ENCODE data around the gene LDLRAD3.

- no peak for TF ChIP-seq ZFP30 (CRISPR knock-in tag; IDR thresholded peaks at IDR 0.05)
- TF ChIP-seq ZNF70 (CRISPR knock-in tag; IDR thresholded peaks at IDR 0.05) = no peak
- TF ChIP-seq, protein P1, sequence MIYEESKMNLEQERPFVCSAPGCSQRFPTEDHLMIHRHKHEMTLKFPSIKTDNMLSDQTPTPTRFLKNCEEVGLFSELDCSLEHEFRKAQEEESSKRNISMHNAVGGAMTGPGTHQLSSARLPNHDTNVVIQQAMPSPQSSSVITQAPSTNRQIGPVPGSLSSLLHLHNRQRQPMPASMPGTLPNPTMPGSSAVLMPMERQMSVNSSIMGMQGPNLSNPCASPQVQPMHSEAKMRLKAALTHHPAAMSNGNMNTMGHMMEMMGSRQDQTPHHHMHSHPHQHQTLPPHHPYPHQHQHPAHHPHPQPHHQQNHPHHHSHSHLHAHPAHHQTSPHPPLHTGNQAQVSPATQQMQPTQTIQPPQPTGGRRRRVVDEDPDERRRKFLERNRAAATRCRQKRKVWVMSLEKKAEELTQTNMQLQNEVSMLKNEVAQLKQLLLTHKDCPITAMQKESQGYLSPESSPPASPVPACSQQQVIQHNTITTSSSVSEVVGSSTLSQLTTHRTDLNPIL (CRISPR knock-in tag; IDR thresholded peaks at IDR 0.05; ENCODE audit: low read depth) = no peak
- TF ChIP-seq TOX (CRISPR knock-in tag; IDR thresholded peaks at IDR 0.05; ENCODE audit: borderline replicate concordance) = no peak
- no peak for TF ChIP-seq ZNF565 (CRISPR knock-in tag; conservative IDR thresholded peaks at IDR 0.05; ENCODE audit: low read depth)
- TF ChIP-seq, protein P2, sequence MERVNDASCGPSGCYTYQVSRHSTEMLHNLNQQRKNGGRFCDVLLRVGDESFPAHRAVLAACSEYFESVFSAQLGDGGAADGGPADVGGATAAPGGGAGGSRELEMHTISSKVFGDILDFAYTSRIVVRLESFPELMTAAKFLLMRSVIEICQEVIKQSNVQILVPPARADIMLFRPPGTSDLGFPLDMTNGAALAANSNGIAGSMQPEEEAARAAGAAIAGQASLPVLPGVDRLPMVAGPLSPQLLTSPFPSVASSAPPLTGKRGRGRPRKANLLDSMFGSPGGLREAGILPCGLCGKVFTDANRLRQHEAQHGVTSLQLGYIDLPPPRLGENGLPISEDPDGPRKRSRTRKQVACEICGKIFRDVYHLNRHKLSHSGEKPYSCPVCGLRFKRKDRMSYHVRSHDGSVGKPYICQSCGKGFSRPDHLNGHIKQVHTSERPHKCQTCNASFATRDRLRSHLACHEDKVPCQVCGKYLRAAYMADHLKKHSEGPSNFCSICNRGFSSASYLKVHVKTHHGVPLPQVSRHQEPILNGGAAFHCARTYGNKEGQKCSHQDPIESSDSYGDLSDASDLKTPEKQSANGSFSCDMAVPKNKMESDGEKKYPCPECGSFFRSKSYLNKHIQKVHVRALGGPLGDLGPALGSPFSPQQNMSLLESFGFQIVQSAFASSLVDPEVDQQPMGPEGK (CRISPR knock-in tag; IDR thresholded peaks at IDR 0.05; ENCODE audit: borderline replicate concordance) = no peak
- no peak for TF ChIP-seq GLIS3 (CRISPR knock-in tag; IDR thresholded peaks at IDR 0.05)
- no peak for TF ChIP-seq ISL1 (CRISPR knock-in tag; IDR thresholded peaks at IDR 0.05)
- TF ChIP-seq POU6F1 (CRISPR knock-in tag; IDR thresholded peaks at IDR 0.05; ENCODE audit: borderline replicate concordance, low read depth) = no peak
- TF ChIP-seq OSR1 (CRISPR knock-in tag; IDR thresholded peaks at IDR 0.05) = no peak
Observed at GRCh38 chr11:36213393-36213840, 269.6 kb downstream of the LDLRAD3 start.

All from SK-N-SH treated with all-trans-retinoic acid at 6 μM for 48 hours (cell line).